Astrocyte (in vitro differentiated cells and primary cell): ENCODE results near the gene NCAPG2.

Source experiments
- CTCF ChIP-seq: IDR thresholded peaks from 2 replicates; pipeline ENCODE4 v1.5.1; 2011; ENCODE audit warnings: low read depth, mild to moderate bottlenecking, inconsistent platforms, low read length, moderate library complexity; ENCODE audit not compliant: insufficient read depth
- EZH2 ChIP-seq: IDR thresholded peaks from 2 replicates; pipeline ENCODE4 v1.6.1; 2012; ENCODE audit warnings: mild to moderate bottlenecking, low read length, inconsistent platforms; ENCODE audit not compliant: insufficient read depth

- TF ChIP-seq CTCF (no peak), EZH2 (no peak)
Measured at GRCh38 chr7:158655507-158655906, 49.1 kb downstream of the NCAPG2 start.
